ENCODE data around the gene TADA2A.
"Not testable (repeated sequence)": the region's sequence is repeated elsewhere in the genome, so short reads cannot be mapped to it uniquely, and the experiment has no call there.

Gene TADA2A

GRCh38 chr17:37393352-37393751 lies 13.3 kb upstream of the TADA2A start:
- FAIRE-seq (no peak), DNase-seq (ENCODE audit: extremely low spot score, insufficient read length, low read depth) (no peak)

DNA sequence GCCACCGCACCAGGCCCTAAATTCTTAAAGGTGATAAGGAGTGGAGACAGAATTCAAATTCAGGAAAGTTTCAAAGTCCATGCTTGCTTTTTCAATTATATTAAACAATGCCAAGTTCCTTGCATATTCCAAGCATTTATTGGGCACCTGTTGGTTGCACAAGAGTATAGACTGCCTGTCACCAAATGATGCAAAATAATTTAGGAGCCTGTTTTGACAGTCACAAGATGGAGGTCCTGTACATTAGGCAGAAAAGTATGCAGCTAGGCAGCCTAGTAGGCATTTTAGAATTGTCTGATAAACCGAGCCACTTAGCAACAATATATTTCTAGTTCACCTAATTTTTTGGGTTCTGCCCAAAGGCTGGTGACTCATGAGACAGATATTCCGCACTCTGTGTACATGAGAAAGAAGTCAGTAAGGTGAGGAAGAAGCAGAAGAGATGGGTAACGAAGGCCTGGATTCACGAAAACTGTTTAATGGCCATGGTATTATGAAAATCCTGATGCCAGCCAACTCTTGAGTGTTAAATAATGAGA lies 7.4 kb upstream of the TADA2A start:
- no peak for FAIRE-seq
- DNase-seq (ENCODE audit: extremely low spot score, insufficient read length, low read depth) = no peak

DNA sequence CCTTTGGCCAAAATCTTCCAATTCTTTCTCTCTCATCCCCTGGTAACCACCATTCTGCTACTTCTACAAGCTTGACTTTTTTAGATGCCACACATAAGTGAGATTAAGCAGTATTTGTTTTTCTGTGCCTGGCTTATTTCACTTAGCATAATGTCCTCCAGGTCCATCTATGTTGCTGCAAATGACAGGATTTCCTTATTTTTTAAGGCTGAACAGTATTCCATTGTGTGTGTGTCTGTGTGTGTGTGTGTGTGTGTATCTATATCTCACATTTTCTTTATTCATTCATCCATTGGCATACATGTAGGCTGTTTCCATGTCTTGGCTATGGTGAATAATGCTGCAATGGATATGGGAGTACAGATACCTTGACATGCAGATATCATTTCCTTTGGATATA lies 6.2 kb upstream of the TADA2A start:
- DNase-seq (ENCODE audit: extremely low spot score, insufficient read length, low read depth) = no peak
- FAIRE-seq = no peak

DNA sequence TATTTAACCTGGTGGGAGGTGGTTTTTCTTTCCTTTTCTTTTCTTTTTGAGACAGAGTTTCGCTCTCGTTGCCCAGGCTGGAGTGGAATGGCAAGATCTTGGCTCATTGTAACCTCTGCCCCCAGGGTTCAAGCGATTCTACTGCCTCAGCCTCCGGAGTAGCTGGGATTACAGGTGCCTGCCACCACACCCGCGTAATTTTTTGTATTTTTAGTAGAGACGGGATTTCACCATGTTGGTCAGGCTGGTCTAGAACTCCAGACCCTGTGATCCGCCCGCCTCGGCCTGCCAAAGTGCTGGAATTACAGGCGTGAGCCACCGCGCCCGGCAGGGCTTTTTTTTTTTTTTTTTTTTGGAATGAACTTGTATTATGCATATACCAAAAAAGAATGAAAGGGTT lies 1.2 kb upstream of the TADA2A start:
- not testable (repeated sequence) for FAIRE-seq; DNase-seq (ENCODE audit: extremely low spot score, insufficient read length, low read depth)

DNA sequence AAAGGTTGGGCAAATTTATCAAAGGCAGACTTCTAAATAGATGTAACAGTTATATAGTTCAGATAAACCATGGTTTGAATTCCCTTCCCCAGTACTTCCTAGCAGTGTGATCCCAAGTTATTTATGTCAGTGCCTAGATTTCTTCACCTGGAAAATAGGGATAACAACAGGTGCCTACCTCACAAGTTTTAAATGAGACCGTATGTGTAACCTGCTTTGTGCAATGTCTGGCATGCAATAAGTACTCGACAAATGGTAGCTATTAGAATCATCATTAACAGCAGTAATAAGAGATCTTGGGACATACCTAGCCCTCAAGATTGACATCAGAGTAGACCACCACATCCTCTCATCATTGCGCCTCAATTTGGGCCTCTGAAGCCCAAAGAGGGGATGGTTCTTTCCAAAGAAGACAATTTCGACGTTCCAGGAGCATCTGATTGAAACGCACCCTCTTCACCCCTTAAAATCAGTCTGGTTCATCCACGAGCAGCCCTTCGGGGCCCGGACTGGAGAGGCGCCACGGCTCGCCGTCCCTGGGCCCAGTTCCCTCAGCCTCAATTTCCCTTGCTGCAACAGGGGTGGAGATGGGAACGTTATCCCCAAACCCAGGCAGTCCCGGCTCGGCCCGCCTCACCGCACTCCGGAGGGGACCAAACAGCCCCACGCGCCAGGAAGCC lies 591 bp upstream of the TADA2A start:
- DNase-seq (ENCODE audit: extremely low spot score, insufficient read length, low read depth) (no peak), FAIRE-seq (no peak)

- FAIRE-seq; DNase-seq (ENCODE audit: extremely low spot score, insufficient read length, low read depth): not testable (repeated sequence)
Observed at GRCh38 chr17:37408145-37408479, 1.4 kb downstream of the TADA2A start.

DNA sequence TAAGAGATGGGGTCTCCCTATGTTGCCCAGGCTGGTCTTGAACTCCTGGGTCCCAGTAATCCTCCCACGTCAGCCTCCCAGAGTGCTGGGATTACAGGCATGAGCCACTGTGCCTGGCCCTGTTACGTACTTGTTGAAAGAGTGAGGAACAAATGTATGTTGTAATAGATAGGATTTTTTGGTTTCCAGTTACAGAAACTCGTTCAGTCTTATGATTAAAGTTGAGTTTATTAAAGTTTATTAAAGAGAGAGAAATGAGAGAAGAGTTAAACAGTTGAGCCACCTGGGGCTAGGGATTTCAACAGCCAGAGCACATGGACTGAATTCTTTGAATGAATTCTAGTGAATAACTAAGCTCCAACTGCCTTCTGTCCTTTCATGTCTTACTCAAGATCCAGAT lies 3.7 kb downstream of the TADA2A start:
- FAIRE-seq = no peak
- DNase-seq (ENCODE audit: extremely low spot score, insufficient read length, low read depth) = no peak

DNA sequence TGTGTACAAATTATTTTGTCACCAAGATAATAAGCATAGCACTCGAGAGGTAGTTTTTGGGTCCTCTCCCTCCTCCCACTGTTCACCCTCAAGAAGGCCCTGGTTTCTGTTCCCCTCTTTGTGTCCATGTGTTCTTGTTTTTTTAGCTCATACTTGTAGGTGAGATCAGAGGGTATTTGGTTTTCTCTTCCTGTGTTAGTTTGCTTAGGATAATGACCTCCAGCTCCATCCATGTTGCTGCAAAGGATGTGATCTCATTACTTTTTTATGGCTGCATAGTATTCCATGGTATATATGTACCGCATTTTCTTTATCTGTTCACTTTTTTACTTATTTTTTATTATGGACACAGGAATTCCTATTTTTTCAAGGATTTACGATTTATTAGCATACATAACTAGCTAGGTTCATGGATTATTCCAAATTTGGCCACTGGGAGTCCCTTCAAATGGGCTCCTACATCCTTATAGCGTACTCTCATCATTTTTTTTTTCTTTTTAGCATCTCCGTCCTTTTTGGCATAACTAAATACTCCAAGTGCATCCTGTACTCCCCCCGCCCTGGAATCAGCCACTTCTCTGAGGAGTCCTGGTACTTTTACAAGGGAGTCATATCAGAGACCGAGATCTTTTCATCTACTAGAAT lies 7.3 kb downstream of the TADA2A start:
- DNase-seq (ENCODE audit: extremely low spot score, insufficient read length, low read depth) = no peak
- FAIRE-seq = no peak

- no peak for FAIRE-seq
- no peak for DNase-seq (ENCODE audit: extremely low spot score, insufficient read length, low read depth)
Observed at GRCh38 chr17:37417852-37418251, 11.2 kb downstream of the TADA2A start.

DNA sequence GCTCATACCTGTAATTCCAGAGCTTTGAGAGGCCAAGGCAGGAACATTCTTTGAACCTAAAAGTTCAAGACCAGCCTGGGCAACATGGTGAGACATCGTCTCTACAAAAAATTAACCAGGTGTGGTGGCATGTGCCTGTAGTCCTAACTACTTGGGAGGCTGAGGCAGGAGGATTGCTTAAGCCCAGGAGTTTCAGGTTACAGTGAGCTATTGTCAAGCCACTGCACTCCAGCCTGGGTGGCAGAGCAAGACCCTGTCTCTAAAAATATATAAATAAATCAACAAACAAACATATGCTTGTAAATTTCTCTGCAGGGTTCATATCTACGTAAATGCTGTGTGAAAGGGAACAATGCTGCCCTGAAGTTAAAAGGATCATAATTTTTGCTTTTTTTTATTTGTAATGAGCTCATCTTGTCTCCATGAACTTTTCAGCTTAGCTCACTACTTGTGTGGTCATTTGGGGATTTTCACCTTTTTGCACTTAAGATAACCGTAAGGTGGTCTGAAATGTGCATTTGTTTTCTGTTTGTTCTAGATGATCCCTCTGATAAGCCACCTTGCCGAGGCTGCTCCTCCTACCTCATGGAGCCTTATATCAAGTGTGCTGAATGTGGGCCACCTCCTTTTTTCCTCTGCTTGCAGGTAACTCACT lies 16.4 kb downstream of the TADA2A start:
- DNase-seq (ENCODE audit: extremely low spot score, insufficient read length, low read depth) = no peak

DNA sequence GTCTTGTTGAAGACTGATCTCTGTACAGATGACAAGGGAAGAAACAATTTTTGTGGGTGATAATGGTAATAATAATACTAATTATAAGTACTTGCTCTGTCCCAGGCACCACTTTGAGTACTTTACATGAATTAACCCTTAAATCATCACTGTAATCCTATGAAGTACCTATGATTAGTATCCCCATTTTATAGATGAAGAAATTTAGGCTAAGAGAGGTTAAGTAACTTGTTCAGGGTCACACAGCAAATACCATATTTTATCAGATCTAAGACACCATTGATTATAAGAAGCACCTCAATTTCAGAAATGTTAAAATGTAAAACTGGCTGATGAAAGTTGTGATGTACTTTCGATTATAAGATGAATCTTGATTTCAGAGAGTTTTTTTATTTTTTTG lies 18.6 kb downstream of the TADA2A start:
- FAIRE-seq (no peak), DNase-seq (ENCODE audit: extremely low spot score, insufficient read length, low read depth) (no peak)

More for the DNA sequence above, 16.4 kb downstream of the TADA2A start:
- FAIRE-seq = no peak

DNA sequence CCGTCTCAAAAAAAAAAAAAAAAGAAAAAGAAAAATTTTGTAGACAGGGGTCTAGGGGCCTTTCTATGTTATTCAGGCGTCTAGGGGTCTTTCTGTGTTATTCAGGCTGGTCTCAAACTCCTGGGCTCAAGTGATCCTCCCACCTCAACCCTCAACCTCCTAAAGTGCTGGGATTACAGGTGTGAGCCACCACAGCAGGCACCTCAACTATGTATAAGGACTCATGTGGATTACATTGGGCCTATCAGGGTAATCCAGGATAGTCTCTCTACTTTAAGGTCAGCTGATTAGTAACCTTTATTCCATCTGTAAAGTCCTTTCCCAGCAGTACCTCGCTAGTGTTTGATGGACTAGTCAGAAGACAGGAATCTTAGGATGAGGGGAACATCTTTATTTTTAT lies 22.4 kb downstream of the TADA2A start:
- no peak for DNase-seq (ENCODE audit: extremely low spot score, insufficient read length, low read depth)
- FAIRE-seq = no peak

DNA sequence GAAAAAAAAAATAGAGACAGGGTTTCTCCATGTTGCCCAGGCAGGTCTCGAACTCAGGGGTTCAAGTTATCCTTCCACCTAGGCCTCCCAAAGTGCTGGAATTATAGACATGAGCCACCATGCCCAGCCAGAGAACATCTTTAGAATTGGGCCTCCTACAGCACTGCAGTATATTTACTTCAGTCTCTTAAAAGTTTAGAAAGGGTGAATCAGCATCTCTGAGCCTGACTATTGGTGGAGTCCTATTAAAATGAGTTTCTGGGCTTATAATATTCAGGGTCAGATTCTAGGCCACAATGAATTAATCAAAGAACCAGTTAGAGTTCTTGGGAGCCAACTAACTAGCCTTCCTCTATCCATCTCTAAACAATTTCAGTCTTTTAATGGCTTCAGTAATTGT lies 22.8 kb downstream of the TADA2A start:
- DNase-seq (ENCODE audit: extremely low spot score, insufficient read length, low read depth) = no peak
- FAIRE-seq = no peak

DNA sequence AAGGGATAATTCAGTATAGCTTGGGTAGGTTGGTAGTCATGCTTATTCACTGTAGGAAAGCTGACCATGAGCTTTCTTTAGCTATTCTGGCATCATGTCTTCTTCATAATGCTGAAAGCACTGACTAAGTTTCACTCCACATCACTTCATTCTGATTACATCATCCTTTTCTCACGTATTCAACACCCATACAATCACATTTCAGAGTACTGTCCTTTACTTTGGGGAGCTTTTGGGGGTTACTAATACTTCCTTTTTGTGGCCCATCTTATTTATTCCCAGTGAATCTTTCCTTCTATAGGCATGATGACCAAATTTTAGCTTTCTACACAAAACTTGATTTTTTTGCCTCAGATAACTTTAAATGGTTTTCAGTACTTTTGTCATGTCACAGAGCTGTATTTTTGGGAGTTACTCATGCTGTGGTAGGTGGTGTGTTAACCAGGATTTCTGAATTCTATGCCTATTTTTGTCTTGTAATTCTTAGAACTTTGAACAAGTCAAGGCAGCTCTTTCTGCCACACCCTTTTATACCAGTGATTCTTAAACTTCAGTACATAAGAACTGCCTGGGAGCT lies 23.5 kb downstream of the TADA2A start:
- DNase-seq (ENCODE audit: extremely low spot score, insufficient read length, low read depth) = no peak
- FAIRE-seq = no peak

- DNase-seq (ENCODE audit: extremely low spot score, insufficient read length, low read depth) = no peak
- no peak for FAIRE-seq
Observed at GRCh38 chr17:37432671-37433070, 26.0 kb downstream of the TADA2A start.

- no peak for DNase-seq (ENCODE audit: extremely low spot score, insufficient read length, low read depth)
- no peak for FAIRE-seq
Observed at GRCh38 chr17:37438141-37438540, 31.5 kb downstream of the TADA2A start.

DNA sequence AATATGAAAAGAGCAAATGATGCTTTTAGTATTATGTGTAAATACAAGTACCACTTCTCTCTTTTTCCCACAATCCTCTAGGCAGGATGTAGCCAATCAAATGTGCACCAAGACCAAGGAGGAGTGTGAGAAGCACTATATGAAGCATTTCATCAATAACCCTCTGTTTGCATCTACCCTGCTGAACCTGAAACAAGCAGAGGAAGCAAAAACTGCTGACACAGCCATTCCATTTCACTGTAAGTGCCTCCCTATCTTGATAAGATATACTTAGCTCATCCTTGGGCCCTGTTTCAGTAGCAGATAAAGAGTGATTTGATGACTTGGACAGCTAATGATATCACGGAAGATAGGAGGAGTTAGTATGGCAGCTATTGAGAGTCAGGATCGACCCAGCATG lies 33.7 kb downstream of the TADA2A start:
- DNase-seq (ENCODE audit: extremely low spot score, insufficient read length, low read depth) (no peak), FAIRE-seq (no peak)

DNA sequence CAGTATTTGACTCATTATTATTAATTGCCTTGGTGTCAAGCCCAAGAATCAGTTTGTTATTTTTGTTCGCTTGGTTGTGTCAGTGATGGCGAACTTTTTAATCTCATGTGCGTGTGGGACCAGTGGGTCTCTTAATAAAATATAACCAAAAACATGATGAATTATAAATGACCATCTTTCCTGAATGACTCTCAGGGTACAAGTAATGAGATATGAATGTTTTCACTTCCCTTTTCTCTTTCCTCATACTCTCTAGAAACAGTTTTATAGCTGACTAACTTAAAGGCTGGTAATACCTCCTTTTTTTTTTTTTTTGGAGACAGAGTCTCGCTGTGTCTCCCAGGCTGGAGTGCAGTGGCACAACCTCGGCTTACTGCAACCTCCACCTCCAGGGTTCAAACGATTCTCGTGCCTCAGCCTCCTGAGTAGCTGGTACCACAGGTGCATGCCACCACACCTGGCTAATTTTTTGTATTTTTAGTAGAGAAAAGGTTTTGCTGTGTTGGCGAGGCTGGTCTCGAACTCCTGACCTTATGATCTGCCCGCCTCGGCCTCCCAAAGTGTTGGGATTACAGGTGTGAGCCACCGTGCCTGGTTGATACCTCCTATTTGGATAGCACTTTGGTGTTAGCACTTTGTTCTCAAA lies 34.8 kb downstream of the TADA2A start:
- FAIRE-seq = not testable (repeated sequence)
- DNase-seq (ENCODE audit: extremely low spot score, insufficient read length, low read depth) = peak; percentile 28

DNA sequence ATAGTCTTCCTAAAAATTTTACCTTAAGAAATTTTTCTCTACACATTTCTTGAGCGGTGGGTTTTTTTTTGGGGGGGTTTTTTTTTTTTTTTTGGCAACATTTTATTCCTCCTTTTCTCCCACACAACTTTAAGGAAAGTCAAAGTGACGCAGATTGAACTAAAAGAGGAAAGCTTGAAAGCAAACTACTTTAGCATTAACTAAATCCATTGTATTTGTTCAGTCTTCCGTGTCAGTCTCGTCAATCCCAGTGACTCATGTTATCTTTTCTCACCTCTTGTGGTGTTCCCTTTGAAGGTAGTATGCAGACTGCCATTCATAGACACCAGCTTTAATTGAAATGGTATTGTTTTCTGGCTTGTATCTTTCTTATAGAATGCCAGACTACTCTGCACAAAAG lies 39.3 kb downstream of the TADA2A start:
- FAIRE-seq = no peak
- DNase-seq (ENCODE audit: extremely low spot score, insufficient read length, low read depth) = no peak

GRCh38 chr17:37447641-37448040 lies 41.0 kb downstream of the TADA2A start:
- DNase-seq (ENCODE audit: extremely low spot score, insufficient read length, low read depth) (no peak), FAIRE-seq (no peak)
